ENCODE results near the gene PATL1.

GRCh38 chr11:59698506-59698905, 29.7 kb upstream of the PATL1 start:
- TF ChIP-seq CTCF (optimal IDR thresholded peaks at IDR 0.05 in 1 of 3, IDR thresholded peaks at IDR 0.05 in 1 of 3, conservative IDR thresholded peaks at IDR 0.05 in 1 of 3; ENCODE audit: extremely low read depth in 1 of 3, insufficient read depth in 2 of 3, low read length in 3 of 3) (no peak), EZH2 (IDR thresholded peaks at IDR 0.05; ENCODE audit: low read length) (no peak)
